SK-N-MC (cell line): ENCODE measurements around the gene UBE2R2.
"Not testable (repeated sequence)": the region's sequence is repeated elsewhere in the genome, so short reads cannot be mapped to it uniquely, and the experiment has no call there.

ENCODE experiments used
- DNase-seq: peaks from one replicate; pipeline ENCODE4 v3.0.0-alpha.2; 2011; ENCODE audit warnings: low read depth, low spot score
- H3K27ac ChIP-seq: fragments of 200-600 bp; sonication (generic); 2 replicates; pipeline ENCODE4 v1.5.1; 2016; ENCODE audit warnings: mixed run types
- H3K36me3 ChIP-seq: fragments of 200-600 bp; sonication (generic); 2 replicates; pipeline ENCODE4 v1.6.1; 2017; ENCODE audit warnings: antibody characterized with exemption, low read length, mixed read lengths; ENCODE audit not compliant: insufficient read depth
- H3K4me3 ChIP-seq: fragments of 200-600 bp; sonication (generic); 2 replicates; pipeline ENCODE4 v1.5.1; 2016
- H3K9ac ChIP-seq: fragments of 200-600 bp; sonication (generic); 2 replicates; pipeline ENCODE4 v1.8.0; 2017; ENCODE audit warnings: mixed run types, mixed read lengths; ENCODE audit not compliant: insufficient read length
- H3K9me3 ChIP-seq: fragments of 200-600 bp; sonication (generic); 2 replicates; pipeline ENCODE4 v1.6.1; 2017; ENCODE audit warnings: low read depth, mild to moderate bottlenecking, antibody characterized with exemption, low read length, moderate library complexity, mixed read lengths
- EZH2 ChIP-seq: fragments of 200-600 bp; sonication (generic); IDR thresholded peaks from one replicate; pipeline ENCODE4 v1.6.1; 2017; ENCODE audit warnings: antibody characterized with exemption
- FOXP2 ChIP-seq: optimal IDR thresholded peaks from 2 replicates; pipeline ENCODE3; 2011; ENCODE audit warnings: mild to moderate bottlenecking, moderate library complexity; ENCODE audit not compliant: insufficient read depth; ENCODE audit errors: extremely low read length, control extremely low read depth
- POLR2AphosphoS5 ChIP-seq: IDR thresholded peaks from 2 replicates; pipeline ENCODE4 v1.6.1; 2012; ENCODE audit warnings: mild to moderate bottlenecking, low read depth, low read length, borderline replicate concordance

The UBE2R2 gene

DNA sequence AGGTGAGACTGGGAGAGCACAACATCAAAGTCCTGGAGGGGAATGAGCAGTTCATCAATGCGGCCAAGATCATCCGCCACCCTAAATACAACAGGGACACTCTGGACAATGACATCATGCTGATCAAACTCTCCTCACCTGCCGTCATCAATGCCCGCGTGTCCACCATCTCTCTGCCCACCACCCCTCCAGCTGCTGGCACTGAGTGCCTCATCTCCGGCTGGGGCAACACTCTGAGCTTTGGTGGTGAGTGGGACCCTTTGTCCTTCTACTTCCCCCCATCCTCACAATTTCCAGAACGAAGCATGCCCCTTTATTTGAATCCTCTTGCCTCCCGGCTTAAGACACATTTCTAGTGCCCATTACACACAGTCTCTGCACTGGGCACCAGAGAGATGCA is 19.1 kb upstream of the UBE2R2 start:
- H3K9me3 ChIP-seq: no peaks in the 10 kb centered on the region
- H3K36me3 ChIP-seq: no peaks in the 10 kb centered on the region
- TF ChIP-seq EZH2 (no peak), FOXP2 (no peak), POLR2AphosphoS5 (no peak)
- DNase-seq: no peak
- H3K9ac ChIP-seq: no peak overlapping the region
- no peak overlapping the region for H3K4me3 ChIP-seq
- H3K27ac ChIP-seq: no peak overlapping the region

DNA sequence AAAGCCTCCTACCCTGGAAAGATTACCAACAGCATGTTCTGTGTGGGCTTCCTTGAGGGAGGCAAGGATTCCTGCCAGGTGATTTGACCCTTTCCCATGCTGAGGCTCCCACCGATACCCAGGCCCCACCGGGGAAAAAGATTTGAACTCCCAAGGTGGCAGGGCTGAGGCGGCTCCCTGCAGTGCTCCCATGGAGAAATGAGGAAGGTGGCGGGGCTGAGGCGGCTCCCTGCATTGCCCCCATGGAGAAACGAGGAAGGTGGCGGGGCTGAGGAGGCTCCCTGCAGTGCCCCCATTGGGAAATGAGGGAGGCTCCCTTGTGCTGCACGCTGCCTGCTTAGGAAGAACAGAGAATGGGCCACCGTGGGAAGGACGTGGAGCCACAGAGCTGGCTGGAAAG is 18.4 kb upstream of the UBE2R2 start:
- Histone ChIP-seq H3K4me3 (no peak overlapping the region), H3K9me3 (no peaks in the 10 kb centered on the region), H3K27ac (no peak overlapping the region), H3K36me3 (no peaks in the 10 kb centered on the region), H3K9ac (no peak overlapping the region)
- DNase-seq: no peak
- TF ChIP-seq FOXP2 (no peak), EZH2 (no peak), POLR2AphosphoS5 (no peak)

DNA sequence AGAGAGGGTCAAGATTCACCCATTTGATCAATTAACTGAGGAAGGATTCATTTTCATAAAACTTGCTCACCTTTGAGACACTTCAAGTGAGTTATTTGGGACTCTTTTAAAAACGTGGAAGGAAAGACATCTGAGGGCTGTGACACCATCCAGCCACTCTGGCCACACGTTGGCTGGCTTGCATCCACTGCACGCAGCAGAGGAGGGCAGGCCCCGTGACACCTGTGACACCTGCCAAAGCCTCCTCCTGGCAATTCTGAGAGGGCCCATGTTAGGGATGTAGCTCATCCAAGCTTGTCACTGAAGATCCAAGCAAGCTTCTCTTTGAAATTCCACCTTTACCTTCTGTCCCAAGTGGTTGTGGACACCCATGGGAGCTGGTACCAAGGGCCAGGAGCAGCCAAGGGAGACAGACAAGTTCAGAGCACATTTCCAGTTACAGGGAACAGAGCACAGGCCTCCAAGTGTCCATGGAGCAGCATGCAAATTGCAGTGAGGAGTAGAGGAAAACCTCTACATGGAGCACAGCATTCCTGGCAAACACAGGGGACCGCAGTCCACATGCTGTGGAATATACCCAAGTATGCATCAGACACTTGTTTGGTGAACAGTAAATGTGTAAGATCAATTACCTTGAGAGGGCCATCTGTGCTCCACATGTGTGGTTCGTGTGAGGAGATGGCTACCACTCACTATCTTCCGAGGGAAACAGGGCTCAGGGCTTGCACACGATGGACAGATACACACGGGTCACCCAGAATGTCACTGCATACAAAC is 16.8 kb upstream of the UBE2R2 start:
- Histone ChIP-seq H3K36me3 (no peaks in the 10 kb centered on the region), H3K9ac (no peak overlapping the region), H3K27ac (no peak overlapping the region), H3K4me3 (no peak overlapping the region), H3K9me3 (no peaks in the 10 kb centered on the region)
- no peak for TF ChIP-seq POLR2AphosphoS5
- no peak for TF ChIP-seq FOXP2
- TF ChIP-seq EZH2: no peak
- DNase-seq: no peak

DNA sequence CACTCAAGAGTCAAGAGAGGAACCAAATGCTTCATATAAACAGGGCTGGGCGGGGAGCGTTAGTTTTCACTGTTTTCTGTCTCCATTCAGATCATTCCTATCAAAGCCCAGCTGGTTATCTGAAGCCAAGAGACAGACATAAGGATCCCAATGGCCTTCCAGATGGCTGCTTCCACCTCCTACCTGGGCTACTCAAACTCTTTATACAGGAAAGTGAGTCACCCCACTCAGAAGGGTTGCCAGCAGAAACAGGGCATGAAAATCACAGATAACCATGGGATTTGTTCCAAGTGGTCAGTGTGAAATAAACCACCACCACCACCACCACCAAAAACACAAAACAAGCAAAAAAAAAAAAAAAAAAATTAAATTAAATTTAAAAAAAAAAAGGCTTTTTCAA is 16.1 kb upstream of the UBE2R2 start:
- Histone ChIP-seq H3K9ac (no peak overlapping the region), H3K4me3 (no peak overlapping the region), H3K36me3 (no peaks in the 10 kb centered on the region), H3K27ac (no peak overlapping the region), H3K9me3 (no peaks in the 10 kb centered on the region)
- TF ChIP-seq POLR2AphosphoS5: no peak
- DNase-seq: no peak

GRCh38 chr9:33801943-33802500 is 14.9 kb upstream of the UBE2R2 start:
- not testable (repeated sequence) for H3K9ac ChIP-seq, H3K9me3 ChIP-seq, DNase-seq, H3K4me3 ChIP-seq, H3K27ac ChIP-seq, H3K36me3 ChIP-seq

DNA sequence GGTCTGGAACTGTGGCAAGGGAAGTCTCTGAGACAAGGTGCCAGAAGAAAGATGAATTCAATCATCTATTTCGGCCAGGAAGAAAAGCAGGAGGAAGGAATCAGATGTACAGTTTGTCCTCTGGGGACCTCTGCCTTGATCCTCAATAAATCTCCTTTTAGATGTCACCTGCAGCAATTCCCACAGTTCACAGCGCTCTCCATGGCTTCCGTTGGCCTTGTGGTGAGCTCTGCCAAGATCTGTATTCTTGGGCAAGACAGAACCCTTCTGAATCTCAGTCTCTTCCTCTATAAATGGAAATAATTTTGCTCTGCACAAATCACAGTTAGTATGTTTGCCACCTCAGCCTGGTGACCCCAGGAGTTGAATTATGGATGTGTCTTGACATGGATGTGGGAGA is 12.8 kb upstream of the UBE2R2 start:
- DNase-seq, H3K27ac ChIP-seq, H3K4me3 ChIP-seq, H3K36me3 ChIP-seq, H3K9me3 ChIP-seq, H3K9ac ChIP-seq: not testable (repeated sequence)

DNA sequence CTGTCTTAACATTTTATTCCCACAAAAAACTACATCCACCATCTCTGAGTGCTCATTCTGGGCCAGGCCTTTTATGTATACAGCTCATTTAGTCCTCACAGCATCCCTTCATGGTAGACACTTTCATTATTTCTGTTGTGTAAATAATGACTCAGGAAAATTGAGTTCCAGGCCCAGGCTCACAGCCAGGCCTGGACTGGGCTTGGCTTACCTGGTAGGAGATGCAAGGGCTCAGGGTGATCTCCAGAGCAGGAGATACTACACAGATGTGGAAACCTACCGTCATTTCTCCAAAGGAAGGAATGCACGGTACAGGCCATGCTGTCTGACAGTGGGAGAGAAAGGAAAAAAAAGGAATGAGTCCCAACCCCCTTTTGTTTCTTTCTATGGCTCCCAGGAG is 9.8 kb upstream of the UBE2R2 start:
- H3K27ac ChIP-seq, H3K9ac ChIP-seq, DNase-seq, H3K4me3 ChIP-seq, H3K9me3 ChIP-seq, H3K36me3 ChIP-seq: not testable (repeated sequence)

DNA sequence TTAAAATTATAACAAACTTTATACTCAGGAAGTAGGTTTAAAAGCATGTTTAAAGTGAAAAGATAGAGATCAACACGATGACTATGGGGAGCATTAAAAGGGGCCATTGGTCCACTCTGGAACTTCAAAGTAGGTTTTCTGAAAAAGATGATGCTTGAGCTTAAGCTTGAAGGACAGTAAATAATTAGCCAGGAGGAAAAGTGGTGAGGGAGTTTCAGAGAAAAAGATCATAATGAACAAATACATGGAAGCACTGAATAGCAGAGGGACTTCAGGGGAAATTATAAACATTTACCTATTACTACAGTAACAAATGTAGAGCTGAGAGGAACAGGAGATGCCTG is 8.0 kb upstream of the UBE2R2 start:
- not testable (repeated sequence) for H3K9me3 ChIP-seq, H3K4me3 ChIP-seq, DNase-seq, H3K36me3 ChIP-seq, H3K9ac ChIP-seq, H3K27ac ChIP-seq

DNA sequence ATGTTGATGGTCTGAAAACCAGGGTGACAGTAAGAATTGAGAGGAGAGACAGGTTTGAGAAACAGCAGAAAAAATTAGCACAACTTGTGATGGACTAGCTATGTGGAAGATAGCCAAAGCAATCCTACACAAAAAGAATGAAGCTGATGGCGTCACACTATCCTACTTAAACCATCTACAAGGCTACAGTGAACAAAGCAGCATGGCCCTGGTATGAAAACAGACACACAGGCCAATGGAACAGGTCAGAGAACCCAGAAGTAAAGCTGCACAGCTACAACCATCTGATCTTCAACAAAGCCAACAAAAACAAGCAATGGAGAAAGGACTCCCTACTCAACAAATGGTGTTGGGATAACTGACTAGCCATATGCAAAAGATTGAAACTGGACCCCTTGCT is 7.5 kb upstream of the UBE2R2 start:
- H3K9me3 ChIP-seq: no peaks in the 10 kb centered on the region
- H3K4me3 ChIP-seq: no peak overlapping the region
- TF ChIP-seq FOXP2 (no peak), EZH2 (no peak), POLR2AphosphoS5 (no peak)
- no peak for DNase-seq
- no peak overlapping the region for H3K9ac ChIP-seq
- no peaks in the 10 kb centered on the region for H3K36me3 ChIP-seq
- no peak overlapping the region for H3K27ac ChIP-seq
